GM19240 (cell line): ENCODE measurements around the gene ALKBH5.
A peak's percentile ranks its signal among the peaks of the same experiment; 100 is the strongest.

Experiments used
- DNase-seq: peaks from one replicate; pipeline ENCODE4 v3.0.0; 2011; ENCODE audit warnings: low spot score; ENCODE audit not compliant: insufficient read length

Gene ALKBH5

GRCh38 chr17:18183334-18184142, at the start of gene ALKBH5:
Gene ALKBH5, plus strand, starts transcription at chr17:18183828. Its CDS starts 416 bp downstream, at chr17:18184244.
- peak; percentile 93 for DNase-seq

DNA sequence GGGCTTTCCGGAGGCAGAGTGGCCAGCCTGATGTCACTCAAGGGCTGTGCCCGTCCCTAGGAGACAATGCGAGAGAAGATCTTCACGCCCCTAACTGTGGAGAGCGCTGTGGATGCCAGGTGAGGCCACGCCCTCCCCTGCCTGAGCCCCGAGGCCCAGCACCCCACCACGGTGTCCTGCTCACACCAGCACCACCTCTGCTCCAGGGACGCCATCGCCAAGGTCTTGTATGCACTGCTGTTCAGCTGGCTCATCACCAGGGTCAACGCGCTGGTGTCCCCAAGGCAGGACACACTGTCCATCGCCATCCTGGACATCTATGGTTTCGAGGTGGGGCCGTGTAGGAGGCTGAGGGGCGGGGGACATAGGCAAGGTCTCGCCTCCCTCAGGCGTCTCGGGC, 47.3 kb upstream of the ALKBH5 start:
- no peak for DNase-seq

- no peak for DNase-seq
Measured at GRCh38 chr17:18138065-18138749, 45.4 kb upstream of the ALKBH5 start.

- no peak for DNase-seq
Measured at GRCh38 chr17:18139092-18139491, 44.5 kb upstream of the ALKBH5 start.

GRCh38 chr17:18139498-18139897, 44.1 kb upstream of the ALKBH5 start:
- DNase-seq = no peak

DNA sequence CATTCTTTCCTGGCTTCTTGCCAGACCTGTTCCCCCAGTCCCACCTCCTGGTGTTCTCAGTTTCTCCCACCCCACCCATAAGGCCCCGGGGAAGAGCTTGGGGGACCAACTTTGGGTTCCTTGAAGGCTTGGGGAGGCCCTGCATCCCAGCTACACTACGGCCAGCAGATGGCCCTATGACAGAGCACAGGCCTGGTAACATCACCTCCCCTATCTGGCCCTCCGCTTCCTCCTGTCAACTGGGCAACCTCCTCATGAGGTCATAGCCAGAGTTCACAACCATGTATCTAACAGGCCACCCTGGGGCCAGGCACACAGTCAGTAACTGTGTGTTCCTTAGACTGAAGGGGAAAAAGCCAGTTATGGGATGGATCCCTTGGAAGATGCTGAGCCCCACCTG, 43.7 kb upstream of the ALKBH5 start:
- DNase-seq = no peak

DNA sequence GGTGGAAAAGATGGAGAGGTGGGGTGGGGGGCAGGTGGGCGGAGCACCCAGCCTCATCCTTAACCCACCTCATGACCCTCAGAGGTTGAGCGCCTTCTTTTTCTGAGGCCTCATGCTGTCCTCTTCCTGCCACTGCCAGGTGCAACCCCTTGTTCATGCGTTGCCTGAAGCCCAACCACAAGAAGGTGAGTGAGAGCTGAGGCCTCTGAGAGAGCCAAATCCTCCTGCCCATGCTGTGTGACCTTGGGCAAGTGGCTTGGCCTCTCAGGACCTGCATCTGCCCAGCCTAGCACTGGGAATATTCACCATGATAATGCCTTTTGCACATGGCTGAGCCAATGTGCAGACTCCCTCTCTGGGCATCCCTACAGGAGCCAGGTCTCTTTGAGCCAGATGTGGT, 43.0 kb upstream of the ALKBH5 start:
- DNase-seq = no peak

DNA sequence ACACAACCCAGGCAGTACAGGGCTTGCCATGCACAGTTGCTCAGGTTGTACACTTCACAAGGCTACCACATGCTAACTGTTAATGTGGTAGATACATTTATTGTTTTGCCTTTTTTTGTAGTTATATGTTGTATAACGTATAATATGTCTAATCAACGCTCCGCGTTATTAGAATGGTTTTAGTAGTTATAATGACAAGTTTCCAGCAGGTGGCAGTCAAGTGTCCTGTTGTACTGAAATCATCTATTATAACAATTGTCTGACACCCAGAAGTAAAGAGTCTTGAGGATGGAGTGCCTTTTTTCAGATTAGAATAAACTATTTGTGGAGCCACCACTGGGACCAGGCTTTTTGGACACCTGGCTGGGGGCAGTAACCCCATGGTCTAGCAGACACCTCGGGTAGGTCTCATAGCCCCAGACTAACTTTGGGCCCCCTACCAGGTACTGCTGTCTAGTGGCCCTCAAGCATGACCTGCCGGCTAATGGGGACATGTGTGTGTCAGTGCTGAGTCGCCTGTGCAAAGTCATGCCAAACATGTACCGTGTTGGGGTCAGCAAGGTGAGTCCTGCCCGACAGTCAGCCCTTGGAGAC, 42.3 kb upstream of the ALKBH5 start:
- DNase-seq = peak; percentile 37

- DNase-seq = no peak
Measured at GRCh38 chr17:18142417-18142816, 41.2 kb upstream of the ALKBH5 start.

DNA sequence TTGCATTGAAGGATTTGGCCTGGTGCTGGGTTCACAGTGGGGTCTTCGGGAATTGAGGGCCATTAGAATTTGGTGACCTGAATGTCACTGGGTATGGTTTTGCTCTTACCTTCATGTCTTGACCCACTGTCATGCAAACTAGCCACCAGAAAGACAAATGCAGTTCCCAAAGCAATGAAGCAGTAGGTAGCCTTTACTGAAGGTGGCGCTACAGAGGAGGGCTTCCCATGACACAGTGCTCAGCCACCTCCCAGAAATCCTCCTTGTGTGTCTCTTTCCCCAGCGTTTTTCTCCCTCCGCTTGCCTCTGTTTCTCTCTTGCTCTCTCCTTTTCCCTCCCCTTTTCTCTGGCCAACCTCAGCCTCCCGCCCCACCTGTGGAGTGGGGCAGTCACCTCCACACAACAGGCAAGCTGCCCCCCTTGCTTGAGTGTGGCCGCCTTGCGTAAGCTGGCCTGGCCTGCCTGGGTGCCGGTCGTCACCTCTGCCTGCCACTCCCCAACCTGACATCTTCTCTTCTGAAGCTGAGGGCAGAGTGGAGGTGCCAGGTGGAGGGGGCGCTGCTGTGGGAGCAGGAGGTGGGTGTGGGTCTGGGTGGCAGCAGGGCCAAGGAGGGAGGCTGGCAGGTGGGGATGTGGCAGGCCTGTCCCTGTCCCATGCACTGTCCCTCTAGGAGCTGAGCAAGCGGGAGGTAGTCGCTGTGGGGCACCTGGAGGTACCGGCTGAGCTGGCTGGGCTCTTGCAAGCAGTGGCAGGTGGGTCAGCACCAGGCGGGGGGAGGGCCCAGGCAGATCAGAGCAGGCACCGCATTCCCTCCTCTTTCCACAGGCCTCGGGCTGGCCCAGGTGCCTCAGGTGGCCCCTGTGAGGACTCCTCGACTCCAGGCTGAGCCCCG, 40.3 kb upstream of the ALKBH5 start:
- no peak for DNase-seq

DNA sequence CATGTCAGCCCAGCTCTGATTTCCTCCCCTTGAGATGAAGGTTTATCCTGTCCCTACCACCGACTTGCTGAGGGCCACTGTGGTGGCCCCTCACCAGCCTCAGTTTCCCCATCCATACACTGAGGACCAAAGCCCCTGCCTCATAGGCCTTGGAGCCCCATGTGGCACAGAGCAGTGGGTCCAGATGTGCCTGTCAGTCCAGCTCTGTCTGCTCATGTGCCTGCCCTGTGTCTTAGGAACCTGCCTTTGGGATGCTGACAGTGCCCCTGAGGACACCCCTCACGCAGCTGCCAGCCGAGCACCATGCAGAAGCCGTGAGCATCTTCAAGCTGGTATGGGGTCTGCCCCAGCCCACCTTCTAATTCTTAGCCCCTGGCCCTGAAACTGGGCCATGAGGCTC, 39.4 kb upstream of the ALKBH5 start:
- DNase-seq = no peak

DNA sequence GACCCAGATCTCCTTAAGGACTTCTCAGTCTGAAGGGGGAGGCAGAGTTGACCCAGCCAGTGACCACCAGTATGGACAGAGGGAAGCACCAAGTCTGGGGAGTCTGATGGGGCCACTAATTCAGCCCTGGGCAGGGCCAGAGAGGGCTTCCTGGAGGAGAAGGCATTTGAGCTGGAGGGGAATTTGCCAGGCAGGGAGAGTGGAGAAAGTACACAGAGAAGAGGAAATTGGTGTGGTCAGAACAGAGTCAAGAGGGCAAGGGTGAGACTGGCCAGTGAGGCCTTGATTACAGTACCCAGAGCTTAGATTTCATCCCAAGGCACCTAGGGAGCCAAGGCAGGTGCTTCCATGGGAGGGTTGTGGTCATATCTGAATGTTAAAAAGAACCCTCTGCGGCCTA, 38.8 kb upstream of the ALKBH5 start:
- DNase-seq = no peak

GRCh38 chr17:18145811-18146210, 37.8 kb upstream of the ALKBH5 start:
- DNase-seq = no peak

GRCh38 chr17:18146259-18146658, 37.4 kb upstream of the ALKBH5 start:
- no peak for DNase-seq

DNA sequence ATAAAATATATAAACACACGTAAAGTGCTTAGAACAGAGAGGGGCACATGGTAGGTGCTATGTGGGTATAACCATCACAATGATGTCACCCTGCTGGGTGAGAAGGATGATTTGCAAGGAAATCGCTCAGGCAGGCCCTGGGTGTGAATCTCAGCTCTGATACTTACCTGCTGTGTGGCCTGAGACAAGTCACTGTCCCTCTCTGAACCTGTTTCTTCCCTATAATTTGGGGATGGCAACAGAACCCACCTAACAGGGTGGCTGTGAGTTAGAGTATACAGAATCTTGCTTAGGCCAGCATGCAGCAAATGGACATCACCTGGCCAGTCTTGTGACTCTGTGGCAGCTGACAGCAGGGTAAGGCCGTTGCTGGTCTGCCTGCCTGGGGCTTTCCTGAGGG, 36.6 kb upstream of the ALKBH5 start:
- no peak for DNase-seq

GRCh38 chr17:18148586-18148985, 35.0 kb upstream of the ALKBH5 start:
- no peak for DNase-seq

DNA sequence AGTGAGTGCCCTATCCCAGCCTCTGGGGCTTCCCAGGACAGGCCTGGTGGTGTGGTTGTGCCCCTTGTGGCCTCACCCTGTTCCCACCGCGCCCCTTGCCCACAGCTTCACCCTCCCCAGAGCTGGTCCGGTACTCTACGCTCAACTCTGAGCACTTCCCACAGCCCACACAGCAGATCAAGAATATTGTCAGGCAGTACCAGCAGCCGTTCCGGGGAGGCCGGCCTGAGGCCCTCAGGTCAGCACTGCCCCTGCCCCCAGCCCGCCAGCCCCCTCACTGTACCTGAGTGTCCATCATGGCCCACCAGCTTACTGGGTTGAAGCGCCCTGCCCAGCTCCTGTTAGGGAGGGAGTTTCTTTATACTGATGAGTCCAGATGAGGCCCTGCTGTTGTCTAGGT, 32.3 kb upstream of the ALKBH5 start:
- DNase-seq = no peak

DNA sequence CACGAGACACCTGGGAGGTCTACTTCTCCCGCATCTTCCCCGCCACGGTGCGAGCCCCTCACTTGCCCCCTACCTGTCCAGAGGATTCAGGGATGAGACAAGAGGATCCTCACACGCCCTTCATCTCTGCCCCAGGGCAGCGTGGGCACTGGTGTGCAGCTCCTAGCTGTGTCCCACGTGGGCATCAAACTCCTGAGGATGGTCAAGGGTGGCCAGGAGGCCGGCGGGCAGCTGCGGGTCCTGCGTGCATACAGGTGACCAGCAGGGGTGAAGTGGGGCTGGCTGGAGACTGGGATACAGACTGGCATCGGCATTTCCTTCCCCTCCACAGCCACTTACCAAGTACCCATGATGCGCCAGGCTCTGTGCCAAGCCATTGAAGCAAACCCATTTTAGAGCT, 28.4 kb upstream of the ALKBH5 start:
- DNase-seq = no peak

- no peak for DNase-seq
Measured at GRCh38 chr17:18156171-18156975, 27.3 kb upstream of the ALKBH5 start.

GRCh38 chr17:18156976-18157280, 26.7 kb upstream of the ALKBH5 start:
- no peak for DNase-seq
